GM12892 (cell line): ENCODE measurements around the gene FERMT3.

Source experiments
- POLR2A ChIP-seq: IDR thresholded peaks from 2 replicates; pipeline ENCODE4 v1.6.1; 2011; ENCODE audit warnings: low read depth, low read length, control low read depth
- POLR2AphosphoS5 ChIP-seq: IDR thresholded peaks from 2 replicates; pipeline ENCODE4 v1.6.1; 2011; ENCODE audit warnings: low read depth, low read length, control low read depth
- TAF1 ChIP-seq: IDR thresholded peaks from 2 replicates; pipeline ENCODE4 v1.6.1; 2011; ENCODE audit warnings: low read depth, mild to moderate bottlenecking, control low read depth, low read length, borderline replicate concordance

GRCh38 chr11:64176751-64177150 lies 29.8 kb upstream of the FERMT3 start:
- TF ChIP-seq POLR2A (no peak), POLR2AphosphoS5 (no peak), TAF1 (no peak)
